HCT116 (cell line): Measurements from ENCODE around the gene POMT2. TPM values are rescaled to one million over a fixed set of nuclear protein-coding genes. Genes with fewer than 3 reads are reported as not detected.

Experiments used
- ATAC-seq: fragments of 200-7000 bp; cut with Tn5 transposase; 2 replicates; pipeline ENCODE4 v1.9.1; 2020; ENCODE audit warnings: mild to moderate bottlenecking, moderate library complexity
- BruUV-seq: library from RNA; stranded (reverse); fragments of 400-500 nt; replicated peaks from 2 replicates; lab custom pipeline; 2021; lab: Mats Ljungman, UMichigan
- CTCF ChIA-PET: fragments of 300-600 bp; sonication (Branson Sonifier 250); formaldehyde crosslinking; loops from one replicate; lab custom pipeline; 2021; ENCODE audit warnings: antibody characterized with exemption; lab: Charles Lee
- POLR2A ChIA-PET: fragments of 300-600, 350-600 bp; sonication (Branson Sonifier 250); formaldehyde crosslinking; loops from one replicate; lab custom pipeline; 2021; ENCODE audit warnings: antibody characterized with exemption; lab: Charles Lee
- RAD21 ChIA-PET, 2 experiments: fragments of 300-600 bp; sonication (Branson Sonifier 250); formaldehyde crosslinking; loops; one replicate each; lab custom pipeline; 2023; ENCODE audit warnings: low total read pairs in 2 of 2; ENCODE audit not compliant: uncharacterized antibody in 2 of 2, unreplicated experiment in 2 of 2, low non-redundant PET in 1 of 2; lab: Charles Lee
- DNase-seq: peaks from one replicate; pipeline ENCODE4 v3.0.0-alpha.2; 2010; ENCODE audit warnings: low read depth, low spot score
- H2AFZ ChIP-seq: fragments of 200-600 bp; shearing (Covaris generic), sonication (generic); 2 replicates; pipeline ENCODE4 v1.6.1; 2017; ENCODE audit warnings: low read depth, mixed run types, mixed read lengths, antibody characterized with exemption, low read length; ENCODE audit not compliant: poor library complexity, severe bottlenecking
- H3K27ac ChIP-seq: 2 replicates; pipeline ENCODE4 v1.5.1; 2012; ENCODE audit warnings: low read depth, low read length
- H3K27me3 ChIP-seq: fragments of 200-600 bp; sonication (generic); 2 replicates; pipeline ENCODE4 v1.6.1; 2016; ENCODE audit warnings: mixed run types, low read length, mixed read lengths; ENCODE audit not compliant: insufficient read depth
- H3K36me3 ChIP-seq, 2 experiments: fragments of 200-500 bp in 1 of 2; fragments of 200-600 bp in 1 of 2; sonication (Bioruptor generic) in 1 of 2; sonication (generic) in 1 of 2; 2 replicates each; pipeline versions ENCODE4 v1.5.1 to v1.6.1; 2014 to 2016; ENCODE audit warnings: low read length in 2 of 2, inconsistent platforms in 1 of 2, mixed read lengths in 1 of 2, mixed run types in 1 of 2; ENCODE audit not compliant: insufficient read depth in 2 of 2, control insufficient read depth in 1 of 2
- H3K4me1 ChIP-seq, 2 experiments: fragments of 200-600 bp in 1 of 2; sonication (generic) in 1 of 2; 2 replicates each; pipeline versions ENCODE4 v1.5.1 to v1.6.1; 2012 to 2017; ENCODE audit warnings: low read length in 2 of 2, inconsistent platforms in 1 of 2, mild to moderate bottlenecking in 1 of 2, mixed read lengths in 1 of 2, mixed run types in 1 of 2, moderate library complexity in 1 of 2; ENCODE audit not compliant: insufficient read depth in 2 of 2, control insufficient read depth in 1 of 2
- H3K4me2 ChIP-seq: fragments of 200-600 bp; sonication (generic); 2 replicates; pipeline ENCODE4 v1.6.1; 2017; ENCODE audit warnings: mixed run types, low read length, mixed read lengths
- H3K4me3 ChIP-seq, 2 experiments: fragments of 200-600 bp in 1 of 2; sonication (generic) in 1 of 2; replicated peaks in 1 of 2; 2 replicates each; pipeline ENCODE4 v1.5.1; 2011 to 2016; ENCODE audit warnings: low read length in 2 of 2, control low read depth in 1 of 2, low read depth in 1 of 2, mild to moderate bottlenecking in 1 of 2, mixed read lengths in 1 of 2, mixed run types in 1 of 2
- H3K79me2 ChIP-seq: fragments of 200-600 bp; sonication (generic); 2 replicates; pipeline ENCODE4 v1.6.1; 2017; ENCODE audit warnings: mild to moderate bottlenecking, mixed run types, low read length, moderate library complexity, mixed read lengths; ENCODE audit not compliant: insufficient read depth
- H3K9ac ChIP-seq: fragments of 200-600 bp; sonication (generic); 2 replicates; pipeline ENCODE4 v1.6.1; 2016; ENCODE audit warnings: low read length, mixed read lengths
- H3K9me2 ChIP-seq: fragments of 200-600 bp; sonication (generic), shearing (Covaris generic); 2 replicates; pipeline ENCODE4 v1.6.1; 2017; ENCODE audit warnings: mixed run types, mild to moderate bottlenecking, moderate library complexity; ENCODE audit not compliant: insufficient read depth
- H3K9me3 ChIP-seq, 2 experiments: fragments of 200-500 bp in 1 of 2; fragments of 200-600 bp in 1 of 2; sonication (Bioruptor generic) in 1 of 2; sonication (generic) in 1 of 2; 2 replicates each; pipeline ENCODE4 v1.6.1; 2014 to 2017; ENCODE audit warnings: low read length in 2 of 2, mixed read lengths in 2 of 2, inconsistent platforms in 1 of 2, low read depth in 1 of 2, mild to moderate bottlenecking in 1 of 2, mixed run types in 1 of 2, moderate library complexity in 1 of 2; ENCODE audit not compliant: control insufficient read depth in 1 of 2, insufficient read depth in 1 of 2
- H4K20me1 ChIP-seq: fragments of 200-600 bp; sonication (generic), shearing (Covaris generic); 2 replicates; pipeline ENCODE4 v1.6.1; 2017; ENCODE audit warnings: mixed run types, mild to moderate bottlenecking, moderate library complexity; ENCODE audit not compliant: insufficient read depth
- CBX3 ChIP-seq: IDR thresholded peaks from 2 replicates; pipeline ENCODE4 v1.6.1; 2012; ENCODE audit warnings: low read depth
- CEBPB ChIP-seq: IDR thresholded peaks from 2 replicates; pipeline ENCODE4 v1.6.1; 2012; ENCODE audit warnings: low read depth
- EZH2 ChIP-seq: fragments of 200-600 bp; sonication (generic); IDR thresholded peaks from 2 replicates; pipeline ENCODE4 v1.6.1; 2017; ENCODE audit warnings: antibody characterized with exemption, mixed run types
- EZH2phosphoT487 ChIP-seq: fragments of 200-600 bp; IDR thresholded peaks from 2 replicates; pipeline ENCODE4 v1.6.1; 2018; ENCODE audit warnings: antibody characterized with exemption, borderline replicate concordance
- JUND ChIP-seq: IDR thresholded peaks from 2 replicates; pipeline ENCODE4 v1.6.1; 2012
- POLR2A ChIP-seq: IDR thresholded peaks from 2 replicates; pipeline ENCODE4 v1.7.0; 2011; ENCODE audit warnings: borderline replicate concordance; ENCODE audit not compliant: insufficient read depth, insufficient read length; ENCODE audit errors: extremely low read depth
- POLR2AphosphoS5 ChIP-seq: IDR thresholded peaks from 2 replicates; pipeline ENCODE4 v1.6.1; 2011; ENCODE audit warnings: mild to moderate bottlenecking, low read depth, low read length, moderate library complexity
- SIN3A ChIP-seq: IDR thresholded peaks from 2 replicates; pipeline ENCODE4 v1.6.1; 2012; ENCODE audit warnings: low read depth
- SP1 ChIP-seq: IDR thresholded peaks from 2 replicates; pipeline ENCODE4 v1.6.1; 2012; ENCODE audit warnings: low read depth
- TCF7L2 ChIP-seq: IDR thresholded peaks from 2 replicates; pipeline ENCODE4 v1.7.0; 2011; ENCODE audit warnings: borderline replicate concordance, inconsistent platforms; ENCODE audit not compliant: insufficient read depth, insufficient read length; ENCODE audit errors: extremely low read depth
- YY1 ChIP-seq: IDR thresholded peaks from 2 replicates; pipeline ENCODE4 v1.6.1; 2011; ENCODE audit warnings: low read length, low read depth, moderate library complexity, mild to moderate bottlenecking; ENCODE audit not compliant: insufficient replicate concordance; ENCODE audit errors: extremely low read depth
- ZFX ChIP-seq: fragments of 450-650 bp; IDR thresholded peaks from 2 replicates; pipeline ENCODE4 v1.6.1; 2017
- ZNF274 ChIP-seq: fragments of 200-500 bp; sonication (Bioruptor generic); IDR thresholded peaks from 2 replicates; pipeline ENCODE4 v1.6.1; 2014; ENCODE audit warnings: mild to moderate bottlenecking, low read depth, low read length, inconsistent platforms
- intact Hi-C: fragments of 100-400 bp; cut with micrococcal nuclease; formaldehyde crosslinking; loops from 2 replicates; pipeline ENCODE4 v1.10.0; 2022
- total RNA-seq: library from RNA; stranded (reverse); gene quantifications from one replicate; pipeline ENCODE4 v1.2.1, GENCODE V29; 2021; ENCODE audit not compliant: unreplicated experiment
- TF ChIP-seq, protein P1 (sequence below), 3 experiments: fragments of 200-600 bp in 1 of 3; sonication (generic) in 1 of 3; IDR thresholded peaks in 2 of 3; conservative IDR thresholded peaks in 1 of 3; 2 replicates each; pipeline ENCODE4 v1.5.1; 2012 to 2017; ENCODE audit warnings: low read depth in 2 of 3, low read length in 2 of 3, antibody characterized with exemption in 1 of 3, borderline replicate concordance in 1 of 3, control low read depth in 1 of 3, mild to moderate bottlenecking in 1 of 3, mixed read lengths in 1 of 3, mixed run types in 1 of 3, moderate library complexity in 1 of 3; ENCODE audit not compliant: insufficient read depth in 1 of 3
- TF ChIP-seq, protein P2 (sequence below): IDR thresholded peaks from 2 replicates; pipeline ENCODE4 v1.6.1; 2012

Gene POMT2
- total RNA-seq, 1 experiment from 2014 or later = 30.2 TPM

DNA sequence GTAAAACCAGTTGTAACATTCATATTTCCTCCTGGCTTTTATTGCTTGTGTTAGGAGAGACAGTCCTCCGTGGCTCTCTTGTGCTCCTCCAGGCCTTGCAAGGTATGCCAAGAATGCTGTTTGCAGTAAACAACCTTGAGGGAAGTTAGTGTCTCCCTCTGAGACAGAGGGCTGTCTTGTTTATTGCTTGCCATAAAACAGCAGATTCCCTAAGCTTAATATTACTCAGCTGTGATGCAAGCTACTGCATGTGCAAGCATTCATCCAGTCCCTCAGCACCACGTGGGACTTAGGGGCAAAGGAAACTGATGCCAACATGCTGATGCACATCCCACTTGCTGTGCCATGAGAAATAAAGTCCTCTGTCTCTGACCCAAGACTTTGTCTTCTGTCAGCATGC, 6.6 kb downstream of the POMT2 start:
- peaks cover 10% of the 10 kb centered on the region; the same call in 1 of the 2 replicates for H3K79me2 ChIP-seq
- no TSS peak for BruUV-seq
- no peaks in the 10 kb centered on the region for H3K9me2 ChIP-seq
- CTCF ChIA-PET = interaction anchor here (3.9 to 5.0 kb wide), 2 partner anchors 11 to 161 kb away, joined by 89 to 112 read pairs; no protein-coding TSS in a partner anchor
- ATAC-seq (no peak), DNase-seq (no peak)
- intact Hi-C loops = no loop called here
- POLR2A ChIA-PET = no interaction called here
- H3K27me3 ChIP-seq = no peaks in the 10 kb centered on the region
- H3K36me3 ChIP-seq = no peaks in the 10 kb centered on the region
- RAD21 ChIA-PET = interaction anchor here in 1 of 2 experiments (0.6 kb wide), 1 partner anchor 147 kb away, joined by 3 read pairs; no protein-coding TSS in a partner anchor
- H2AFZ ChIP-seq = no peak overlapping the region
- H3K9ac ChIP-seq = no peak overlapping the region
- H3K9me3 ChIP-seq = no peaks in the 10 kb centered on the region
- H3K4me1 ChIP-seq = peaks cover 0 to 5% of the 10 kb centered on the region in 2 experiments; a peak in 1 of 4 replicates
- H3K4me2 ChIP-seq = no peak overlapping the region
- H3K27ac ChIP-seq = no peak overlapping the region
- H3K4me3 ChIP-seq = no peak overlapping the region
- no peaks in the 10 kb centered on the region for H4K20me1 ChIP-seq
- TF ChIP-seq EZH2 (no peak), SIN3A (no peak), SP1 (no peak), CEBPB (no peak), JUND (no peak), CBX3 (no peak), POLR2AphosphoS5 (no peak), EZH2phosphoT487 (no peak), ZNF274 (no peak), TCF7L2 (no peak), ZFX (no peak), POLR2A (no peak), YY1 (no peak)
- TF ChIP-seq, protein P1, sequence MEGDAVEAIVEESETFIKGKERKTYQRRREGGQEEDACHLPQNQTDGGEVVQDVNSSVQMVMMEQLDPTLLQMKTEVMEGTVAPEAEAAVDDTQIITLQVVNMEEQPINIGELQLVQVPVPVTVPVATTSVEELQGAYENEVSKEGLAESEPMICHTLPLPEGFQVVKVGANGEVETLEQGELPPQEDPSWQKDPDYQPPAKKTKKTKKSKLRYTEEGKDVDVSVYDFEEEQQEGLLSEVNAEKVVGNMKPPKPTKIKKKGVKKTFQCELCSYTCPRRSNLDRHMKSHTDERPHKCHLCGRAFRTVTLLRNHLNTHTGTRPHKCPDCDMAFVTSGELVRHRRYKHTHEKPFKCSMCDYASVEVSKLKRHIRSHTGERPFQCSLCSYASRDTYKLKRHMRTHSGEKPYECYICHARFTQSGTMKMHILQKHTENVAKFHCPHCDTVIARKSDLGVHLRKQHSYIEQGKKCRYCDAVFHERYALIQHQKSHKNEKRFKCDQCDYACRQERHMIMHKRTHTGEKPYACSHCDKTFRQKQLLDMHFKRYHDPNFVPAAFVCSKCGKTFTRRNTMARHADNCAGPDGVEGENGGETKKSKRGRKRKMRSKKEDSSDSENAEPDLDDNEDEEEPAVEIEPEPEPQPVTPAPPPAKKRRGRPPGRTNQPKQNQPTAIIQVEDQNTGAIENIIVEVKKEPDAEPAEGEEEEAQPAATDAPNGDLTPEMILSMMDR (IDR thresholded peaks at IDR 0.05 in 2 of 3, conservative IDR thresholded peaks at IDR 0.05 in 1 of 3; ENCODE audit: borderline replicate concordance in 1 of 3, insufficient read depth in 1 of 3, low read depth in 2 of 3, low read length in 2 of 3) = no peak
- TF ChIP-seq, protein P2, sequence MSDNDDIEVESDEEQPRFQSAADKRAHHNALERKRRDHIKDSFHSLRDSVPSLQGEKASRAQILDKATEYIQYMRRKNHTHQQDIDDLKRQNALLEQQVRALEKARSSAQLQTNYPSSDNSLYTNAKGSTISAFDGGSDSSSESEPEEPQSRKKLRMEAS = no peak
- TF ChIP-seq, all 23 proteins: peak for 0
